ENCODE measurements around the gene CAMK2D.

GRCh38 chr4:113742643-113743042 lies 18.9 kb downstream of the CAMK2D start:
- TF ChIP-seq, protein P1, sequence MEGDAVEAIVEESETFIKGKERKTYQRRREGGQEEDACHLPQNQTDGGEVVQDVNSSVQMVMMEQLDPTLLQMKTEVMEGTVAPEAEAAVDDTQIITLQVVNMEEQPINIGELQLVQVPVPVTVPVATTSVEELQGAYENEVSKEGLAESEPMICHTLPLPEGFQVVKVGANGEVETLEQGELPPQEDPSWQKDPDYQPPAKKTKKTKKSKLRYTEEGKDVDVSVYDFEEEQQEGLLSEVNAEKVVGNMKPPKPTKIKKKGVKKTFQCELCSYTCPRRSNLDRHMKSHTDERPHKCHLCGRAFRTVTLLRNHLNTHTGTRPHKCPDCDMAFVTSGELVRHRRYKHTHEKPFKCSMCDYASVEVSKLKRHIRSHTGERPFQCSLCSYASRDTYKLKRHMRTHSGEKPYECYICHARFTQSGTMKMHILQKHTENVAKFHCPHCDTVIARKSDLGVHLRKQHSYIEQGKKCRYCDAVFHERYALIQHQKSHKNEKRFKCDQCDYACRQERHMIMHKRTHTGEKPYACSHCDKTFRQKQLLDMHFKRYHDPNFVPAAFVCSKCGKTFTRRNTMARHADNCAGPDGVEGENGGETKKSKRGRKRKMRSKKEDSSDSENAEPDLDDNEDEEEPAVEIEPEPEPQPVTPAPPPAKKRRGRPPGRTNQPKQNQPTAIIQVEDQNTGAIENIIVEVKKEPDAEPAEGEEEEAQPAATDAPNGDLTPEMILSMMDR (IDR thresholded peaks at IDR 0.05; ENCODE audit: poor library complexity) = no peak
- no peak for TF ChIP-seq EZH2 (IDR thresholded peaks at IDR 0.05; ENCODE audit: borderline replicate concordance)

Data from hepatocyte (in vitro differentiated cells).